G401 (cell line): ENCODE data around the gene TES. TPM values are rescaled to one million over a fixed set of nuclear protein-coding genes. Genes with fewer than 3 reads are reported as not detected.

Experiments used
- DNase-seq: peaks from one replicate; pipeline ENCODE4 v3.0.0-alpha.2; 2015; ENCODE audit warnings: low spot score
- in situ Hi-C: cut with HindIII; loops from 2 replicates; pipeline ENCODE4 v1.10.0; 2016; ENCODE audit warnings: low sequenced_read_pairs, mixed read lengths
- total RNA-seq: library from RNA; depleted of rRNA; stranded (reverse); fragments of >200 nt; shearing (Covaris generic); gene quantifications from 2 replicates; pipeline ENCODE4 v1.2.3, GENCODE V29; 2014

Gene TES
- total RNA-seq, 1 experiment from 2014 or later: not detected

GRCh38 chr7:116187400-116187799 is 22.9 kb upstream of the TES start:
- in situ Hi-C loops: no loop called here
- no peak for DNase-seq

- in situ Hi-C loops: no loop called here
- DNase-seq: no peak
Measured at GRCh38 chr7:116193329-116194087, 16.8 kb upstream of the TES start.

- in situ Hi-C loops: no loop called here
- no peak for DNase-seq
Measured at GRCh38 chr7:116194115-116194514, 16.2 kb upstream of the TES start.

- in situ Hi-C loops: no loop called here
- no peak for DNase-seq
Measured at GRCh38 chr7:116195451-116195850, 14.9 kb upstream of the TES start.

- no peak for DNase-seq
- in situ Hi-C loops: no loop called here
Measured at GRCh38 chr7:116196947-116197346, 13.4 kb upstream of the TES start.

GRCh38 chr7:116197360-116197759 is 13.0 kb upstream of the TES start:
- in situ Hi-C loops: no loop called here
- no peak for DNase-seq

- in situ Hi-C loops: no loop called here
Measured at GRCh38 chr7:116198748-116199410, 11.5 kb upstream of the TES start.

GRCh38 chr7:116200963-116201362 is 9.4 kb upstream of the TES start:
- in situ Hi-C loops: no loop called here
- no peak for DNase-seq

More at GRCh38 chr7:116198748-116199410, 11.5 kb upstream of the TES start:
- no peak for DNase-seq

GRCh38 chr7:116206141-116206540 is 4.2 kb upstream of the TES start:
- in situ Hi-C loops: no loop called here
- no peak for DNase-seq

GRCh38 chr7:116208919-116209318 is 1.4 kb upstream of the TES start:
- no peak for DNase-seq
- in situ Hi-C loops: no loop called here

GRCh38 chr7:116209561-116210070 is 723 bp upstream of the TES start:
- in situ Hi-C loops: no loop called here

GRCh38 chr7:116211006-116211912 is 920 bp downstream of the TES start:
- no peak for DNase-seq
- in situ Hi-C loops: no loop called here

More at GRCh38 chr7:116209561-116210070, 723 bp upstream of the TES start:
- DNase-seq: no peak

GRCh38 chr7:116211913-116212596 is 1.7 kb downstream of the TES start:
- in situ Hi-C loops: no loop called here
- DNase-seq: no peak

GRCh38 chr7:116212869-116213268 is 2.5 kb downstream of the TES start:
- in situ Hi-C loops: no loop called here
- DNase-seq: no peak

- no peak for DNase-seq
- in situ Hi-C loops: no loop called here
Measured at GRCh38 chr7:116213361-116214130, 3.2 kb downstream of the TES start.

- in situ Hi-C loops: no loop called here
- DNase-seq: no peak
Measured at GRCh38 chr7:116214921-116215320, 4.6 kb downstream of the TES start.

- DNase-seq: no peak
- in situ Hi-C loops: no loop called here
Measured at GRCh38 chr7:116215551-116215950, 5.2 kb downstream of the TES start.

- no peak for DNase-seq
- in situ Hi-C loops: no loop called here
Measured at GRCh38 chr7:116216956-116217571, 6.7 kb downstream of the TES start.
